GM23338 (cell line): ENCODE data around the gene VSIG10L2. TPM values are rescaled to one million over a fixed set of nuclear protein-coding genes. Genes with fewer than 3 reads are reported as not detected.

Experiments
- ATAC-seq: fragments of 200-7000 bp; cut with Tn5 transposase; 3 replicates; pipeline ENCODE4 v1.9.1; 2020
- DNase-seq: peaks from one replicate; pipeline ENCODE4 v3.0.0-alpha.2; 2015; ENCODE audit warnings: low spot score
- H2AFZ ChIP-seq: fragments of 200-600 bp; sonication (generic); 2 replicates; pipeline ENCODE4 v1.8.0; 2016; ENCODE audit warnings: antibody characterized with exemption, mild to moderate bottlenecking, moderate library complexity
- H3F3A ChIP-seq: fragments of 200-600 bp; sonication (generic); replicated peaks from 2 replicates; pipeline ENCODE4 v1.8.0; 2017; ENCODE audit warnings: antibody characterized with exemption, mixed run types, low read depth
- H3K27ac ChIP-seq: fragments of 200-600 bp; sonication (generic); 2 replicates; pipeline ENCODE4 v1.6.1; 2016; ENCODE audit warnings: low read depth
- H3K27me3 ChIP-seq: fragments of 200-600 bp; sonication (generic); 2 replicates; pipeline ENCODE4 v1.8.0; 2016; ENCODE audit warnings: mild to moderate bottlenecking, mixed run types, moderate library complexity; ENCODE audit not compliant: insufficient read depth
- H3K36me3 ChIP-seq: fragments of 200-600 bp; sonication (generic); 2 replicates; pipeline ENCODE4 v1.8.0; 2016; ENCODE audit warnings: mild to moderate bottlenecking; ENCODE audit not compliant: insufficient read depth
- H3K4me1 ChIP-seq: fragments of 200-600 bp; sonication (generic); 2 replicates; pipeline ENCODE4 v1.8.0; 2016; ENCODE audit warnings: mild to moderate bottlenecking, moderate library complexity; ENCODE audit not compliant: insufficient read depth
- H3K4me2 ChIP-seq: fragments of 200-600 bp; sonication (generic); 2 replicates; pipeline ENCODE4 v1.7.1; 2017; ENCODE audit warnings: mixed run types
- H3K4me3 ChIP-seq: fragments of 200-600 bp; sonication (generic); 2 replicates; pipeline ENCODE4 v1.6.1; 2016; ENCODE audit warnings: mixed run types
- H3K79me2 ChIP-seq: fragments of 200-600 bp; sonication (generic); replicated peaks from 2 replicates; pipeline ENCODE4 v1.8.0; 2017; ENCODE audit warnings: mild to moderate bottlenecking; ENCODE audit not compliant: insufficient read depth
- H3K9me2 ChIP-seq: fragments of 200-600 bp; sonication (generic); 2 replicates; pipeline ENCODE4 v1.8.0; 2017; ENCODE audit not compliant: insufficient read depth
- H4K20me1 ChIP-seq: fragments of 200-600 bp; sonication (generic); replicated peaks from 2 replicates; pipeline ENCODE4 v1.8.0; 2017; ENCODE audit warnings: mild to moderate bottlenecking; ENCODE audit not compliant: insufficient read depth
- H3K27ac Mint-ChIP-seq: 2 replicates; pipeline ENCODE4 v1.8.0; 2020; ENCODE audit warnings: inconsistent platforms, mild to moderate bottlenecking, moderate library complexity, mixed read lengths
- H3K27me3 Mint-ChIP-seq: 3 replicates; pipeline ENCODE4 v1.8.0; 2022; ENCODE audit warnings: low read depth, mild to moderate bottlenecking, moderate library complexity, mixed read lengths, inconsistent platforms; ENCODE audit not compliant: insufficient read depth, poor library complexity
- H3K36me3 Mint-ChIP-seq: 3 replicates; pipeline ENCODE4 v1.8.0; 2021; ENCODE audit warnings: low read depth, mild to moderate bottlenecking, inconsistent platforms, moderate library complexity, mixed read lengths
- H3K4me1 Mint-ChIP-seq: 3 replicates; pipeline ENCODE4 v1.8.0; 2020; ENCODE audit warnings: mild to moderate bottlenecking, inconsistent platforms, mixed read lengths
- H3K4me3 Mint-ChIP-seq: 3 replicates; pipeline ENCODE4 v1.8.0; 2021; ENCODE audit warnings: moderate library complexity, mild to moderate bottlenecking, inconsistent platforms, mixed read lengths
- H3K9me3 Mint-ChIP-seq: 3 replicates; pipeline ENCODE4 v1.8.0; 2020; ENCODE audit warnings: moderate library complexity, mild to moderate bottlenecking, inconsistent platforms, mixed read lengths
- CREB1 ChIP-seq: fragments of 250-450 bp; sonication (Bioruptor Pico); IDR thresholded peaks from 2 replicates; pipeline ENCODE4 v1.5.0; 2020; ENCODE audit warnings: low read depth, mild to moderate bottlenecking, moderate library complexity
- ETS1 ChIP-seq: IDR thresholded peaks from 2 replicates; pipeline ENCODE4 v1.6.1; 2016; ENCODE audit warnings: antibody characterized with exemption
- EZH2phosphoT487 ChIP-seq: fragments of 200-600 bp; sonication (generic); IDR thresholded peaks from one replicate; pipeline ENCODE4 v1.8.1; 2018; ENCODE audit warnings: antibody characterized with exemption; ENCODE audit not compliant: unreplicated experiment
- NANOG ChIP-seq: IDR thresholded peaks from 2 replicates; pipeline ENCODE4 v1.6.1; 2016; ENCODE audit warnings: antibody characterized with exemption, borderline replicate concordance
- POLR2AphosphoS5 ChIP-seq: IDR thresholded peaks from 2 replicates; pipeline ENCODE4 v1.6.1; 2016; ENCODE audit warnings: antibody characterized with exemption, low read depth
- REST ChIP-seq: IDR thresholded peaks from one replicate; pipeline ENCODE4 v1.6.1; 2018; ENCODE audit warnings: antibody characterized with exemption; ENCODE audit not compliant: unreplicated experiment
- ZNF114 ChIP-seq: fragments of 250-450 bp; sonication (Bioruptor Pico); IDR thresholded peaks from 2 replicates; pipeline ENCODE4 v1.5.0; 2020; ENCODE audit warnings: mild to moderate bottlenecking, moderate library complexity
- ZNF331 ChIP-seq: fragments of 250-450 bp; sonication (Bioruptor Pico); IDR thresholded peaks from 2 replicates; pipeline ENCODE4 v1.5.0; 2020; ENCODE audit warnings: low read depth, mild to moderate bottlenecking, moderate library complexity
- ZNF462 ChIP-seq: fragments of 250-450 bp; sonication (Bioruptor Pico); IDR thresholded peaks from 2 replicates; pipeline ENCODE4 v1.5.0; 2020; ENCODE audit warnings: mild to moderate bottlenecking, moderate library complexity
- polyA plus RNA-seq: library from polyadenylated mRNA; unstranded; fragments of >200 nt; fragmentation: Nextera tagmentation; extraction: Ambion mirVana; gene quantifications from 2 replicates; pipeline ENCODE4 v1.2.1, GENCODE V29; 2016
- total RNA-seq: library from RNA; depleted of rRNA; stranded (reverse); fragments of >200 nt; shearing (Covaris generic); gene quantifications from 2 replicates; pipeline ENCODE4 v1.2.3, GENCODE V29; 2014

Gene VSIG10L2
- total and polyA plus RNA-seq, 2 experiments from 2014 or later: 0.63 TPM; not detected in 1

GRCh38 chr11:125902927-125903710 is 42.7 kb upstream of the VSIG10L2 start, which contains the start of gene PUS3:
Gene PUS3, minus strand, starts transcription at chr11:125903206. Its CDS starts 6,922 bp downstream, at chr11:125896284.
- ATAC-seq (peak; percentile 84), DNase-seq (peak; percentile 96)
- Mint-ChIP-seq H3K27ac (peak within 1 kb of the TSS; percentile 81), H3K4me1 (peaks cover 12% of the 10 kb centered on the region), H3K36me3 (peaks cover 38% of the 10 kb centered on the region), H3K4me3 (peak within 1 kb of the TSS; percentile 99), H3K27me3 (peaks cover 20% of the 10 kb centered on the region), H3K9me3 (no peaks in the 10 kb centered on the region; the same call in 1 of the 3 replicates)
- TF ChIP-seq NANOG (no peak), ETS1 (peak; percentile 95), ZNF114 (CRISPR knock-in tag) (no peak), ZNF331 (CRISPR knock-in tag) (no peak), POLR2AphosphoS5 (peak; percentile 92), EZH2phosphoT487 (no peak), ZNF462 (CRISPR knock-in tag) (no peak), REST (peak; percentile 72), CREB1 (peak; percentile 77)
- Histone ChIP-seq H3K4me1 (no peaks in the 10 kb centered on the region), H2AFZ (peak within 1 kb of the TSS; percentile 99), H3K36me3 (peaks cover 17% of the 10 kb centered on the region), H3K9me2 (no peaks in the 10 kb centered on the region), H3K4me3 (peak within 1 kb of the TSS; percentile 88), H3K27ac (peak within 1 kb of the TSS; percentile 20; the same call in 1 of the 2 replicates), H3K27me3 (peaks cover 19% of the 10 kb centered on the region), H4K20me1 (peaks cover 17% of the 10 kb centered on the region; the same call in 1 of the 2 replicates), H3K79me2 (peaks cover 44% of the 10 kb centered on the region), H3K4me2 (peak within 1 kb of the TSS; percentile 89), H3F3A (peaks cover 15% of the 10 kb centered on the region; the same call in 1 of the 2 replicates)
